COLO668 (cell line): ENCODE data around the gene ACAD8.
A peak's percentile ranks its signal among the peaks of the same experiment; 100 is the strongest.
"Not testable (repeated sequence)": the region's sequence is repeated elsewhere in the genome, so short reads cannot be mapped to it uniquely, and the experiment has no call there.

ENCODE experiments used
- DNase-seq: peaks from one replicate; lab custom pipeline; 2025; ENCODE audit not compliant: unreplicated experiment; lab: John Stamatoyannopoulos, UW

Gene ACAD8

GRCh38 chr11:134238956-134239355 lies 14.4 kb upstream of the ACAD8 start:
- no peak for DNase-seq

- no peak for DNase-seq
Measured at GRCh38 chr11:134240592-134240991, 12.8 kb upstream of the ACAD8 start.

GRCh38 chr11:134242376-134242775 lies 11.0 kb upstream of the ACAD8 start:
- no peak for DNase-seq

- peak; percentile 3 for DNase-seq
Measured at GRCh38 chr11:134243913-134244312, 9.5 kb upstream of the ACAD8 start.

- DNase-seq, result peak; percentile 16
Measured at GRCh38 chr11:134244593-134244992, 8.8 kb upstream of the ACAD8 start.

- DNase-seq, result no peak
Measured at GRCh38 chr11:134245434-134245833, 7.9 kb upstream of the ACAD8 start.

- no peak for DNase-seq
Measured at GRCh38 chr11:134246100-134246499, 7.3 kb upstream of the ACAD8 start.

- no peak for DNase-seq
Measured at GRCh38 chr11:134246678-134247077, 6.7 kb upstream of the ACAD8 start.

GRCh38 chr11:134248910-134249480 lies 4.4 kb upstream of the ACAD8 start:
- DNase-seq, result no peak

- DNase-seq, result no peak
Measured at GRCh38 chr11:134250246-134250645, 3.1 kb upstream of the ACAD8 start.

GRCh38 chr11:134250675-134251074 lies 2.7 kb upstream of the ACAD8 start:
- no peak for DNase-seq

- DNase-seq, result peak; percentile 31
Measured at GRCh38 chr11:134252346-134253187, 801 bp upstream of the ACAD8 start.

GRCh38 chr11:134254433-134255183 lies 1.2 kb downstream of the ACAD8 start:
- DNase-seq, result no peak

- DNase-seq, result not testable (repeated sequence)
Measured at GRCh38 chr11:134255184-134255561, 1.8 kb downstream of the ACAD8 start.

- no peak for DNase-seq
Measured at GRCh38 chr11:134257101-134257500, 3.7 kb downstream of the ACAD8 start.

- DNase-seq, result no peak
Measured at GRCh38 chr11:134258577-134258976, 5.2 kb downstream of the ACAD8 start.

GRCh38 chr11:134260503-134260902 lies 7.1 kb downstream of the ACAD8 start:
- no peak for DNase-seq

- DNase-seq, result no peak
Measured at GRCh38 chr11:134260983-134261382, 7.6 kb downstream of the ACAD8 start.

- peak; percentile 15 for DNase-seq
Measured at GRCh38 chr11:134261626-134262488, 8.5 kb downstream of the ACAD8 start.

GRCh38 chr11:134264966-134265764 lies 11.8 kb downstream of the ACAD8 start:
- no peak for DNase-seq
